ENCODE data around the gene MUC5AC.

MUC5AC gene

DNA sequence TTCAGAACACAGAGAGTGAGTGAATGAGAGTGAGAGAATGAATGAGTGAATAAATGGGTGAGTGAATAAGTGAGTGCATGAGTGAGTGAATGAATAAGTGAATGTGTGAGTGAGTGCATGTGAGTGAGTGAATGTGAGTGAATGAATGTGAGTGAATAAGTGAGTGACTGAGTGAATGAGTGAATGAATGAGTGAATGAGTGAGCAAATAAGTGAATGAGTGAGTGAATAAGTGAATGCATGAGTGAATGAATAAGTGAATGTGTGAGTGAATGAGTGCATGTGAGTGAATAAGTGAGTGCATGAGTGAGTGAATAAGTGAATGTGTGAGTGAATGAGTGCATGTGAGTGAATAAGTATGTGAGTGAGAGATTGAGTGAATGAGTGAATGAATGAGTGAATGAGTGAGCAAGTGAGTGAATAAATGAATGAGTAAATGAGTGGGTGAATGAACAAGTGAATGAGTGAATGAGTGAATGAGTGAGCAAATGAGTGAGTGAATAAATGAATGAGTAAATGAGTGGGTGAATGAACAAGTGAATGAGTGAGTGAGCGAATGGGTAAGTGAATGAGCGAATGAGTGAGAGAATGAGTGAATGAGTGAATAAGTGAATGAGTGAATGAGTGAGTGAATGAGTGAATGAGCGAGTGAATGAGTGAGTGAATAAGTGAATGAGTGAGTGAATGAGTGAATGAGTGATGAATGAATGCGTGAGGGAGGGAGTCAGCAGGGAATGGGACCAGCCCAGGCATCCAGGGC is 43.8 kb downstream of the MUC5AC start:
- Histone ChIP-seq H3K4me1 (ENCODE audit: control insufficient read depth in 1 of 2, insufficient read depth in 1 of 2, low read depth in 1 of 2, low read length in 1 of 2) (no peaks in the 10 kb centered on the region), H3K9me3 (no peaks in the 10 kb centered on the region), H3K27ac (no peak overlapping the region), H3K4me3 (ENCODE audit: low read depth in 1 of 2, low read length in 1 of 2) (no peak overlapping the region), H3K27me3 (peaks cover 10% of the 10 kb centered on the region), H3K36me3 (no peaks in the 10 kb centered on the region)
- TF ChIP-seq, protein P1, sequence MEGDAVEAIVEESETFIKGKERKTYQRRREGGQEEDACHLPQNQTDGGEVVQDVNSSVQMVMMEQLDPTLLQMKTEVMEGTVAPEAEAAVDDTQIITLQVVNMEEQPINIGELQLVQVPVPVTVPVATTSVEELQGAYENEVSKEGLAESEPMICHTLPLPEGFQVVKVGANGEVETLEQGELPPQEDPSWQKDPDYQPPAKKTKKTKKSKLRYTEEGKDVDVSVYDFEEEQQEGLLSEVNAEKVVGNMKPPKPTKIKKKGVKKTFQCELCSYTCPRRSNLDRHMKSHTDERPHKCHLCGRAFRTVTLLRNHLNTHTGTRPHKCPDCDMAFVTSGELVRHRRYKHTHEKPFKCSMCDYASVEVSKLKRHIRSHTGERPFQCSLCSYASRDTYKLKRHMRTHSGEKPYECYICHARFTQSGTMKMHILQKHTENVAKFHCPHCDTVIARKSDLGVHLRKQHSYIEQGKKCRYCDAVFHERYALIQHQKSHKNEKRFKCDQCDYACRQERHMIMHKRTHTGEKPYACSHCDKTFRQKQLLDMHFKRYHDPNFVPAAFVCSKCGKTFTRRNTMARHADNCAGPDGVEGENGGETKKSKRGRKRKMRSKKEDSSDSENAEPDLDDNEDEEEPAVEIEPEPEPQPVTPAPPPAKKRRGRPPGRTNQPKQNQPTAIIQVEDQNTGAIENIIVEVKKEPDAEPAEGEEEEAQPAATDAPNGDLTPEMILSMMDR (IDR thresholded peaks at IDR 0.05): no peak

DNA sequence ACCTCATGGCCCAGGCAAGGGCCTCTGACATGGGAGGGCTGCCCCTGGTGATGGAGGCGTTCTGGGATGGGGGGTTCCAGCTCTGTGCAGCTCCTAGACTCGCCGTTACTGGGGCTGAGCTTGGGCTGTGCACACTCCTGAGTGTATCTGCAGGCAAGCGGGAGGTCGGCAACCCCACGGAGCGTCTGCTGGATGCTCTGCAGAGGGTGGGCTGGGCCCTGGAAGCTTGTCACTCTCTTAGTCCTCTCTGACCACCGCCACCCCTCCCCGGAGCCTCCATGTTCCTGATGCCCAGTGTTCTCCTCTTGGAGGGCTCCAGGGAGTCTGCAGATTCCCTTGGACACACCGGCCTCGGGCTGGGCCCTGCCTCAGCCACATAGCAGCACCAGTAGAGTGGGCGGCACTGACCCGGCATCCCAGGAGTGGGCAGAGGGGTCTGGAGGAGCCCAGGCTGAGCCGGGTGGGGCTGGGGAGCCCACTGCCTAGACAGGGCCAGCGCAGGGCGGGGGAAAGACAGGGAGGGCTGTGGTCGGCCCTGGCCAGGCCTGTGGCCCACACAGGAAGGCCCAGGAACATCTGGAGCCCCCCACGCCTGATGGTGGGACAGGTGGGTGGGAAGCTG is 44.5 kb downstream of the MUC5AC start:
- H3K4me1 ChIP-seq (ENCODE audit: control insufficient read depth in 1 of 2, insufficient read depth in 1 of 2, low read depth in 1 of 2, low read length in 1 of 2): no peaks in the 10 kb centered on the region
- no peak overlapping the region for H3K27ac ChIP-seq
- H3K4me3 ChIP-seq (ENCODE audit: low read depth in 1 of 2, low read length in 1 of 2): no peak overlapping the region
- TF ChIP-seq, protein P1 (IDR thresholded peaks at IDR 0.05): no peak
- no peaks in the 10 kb centered on the region for H3K9me3 ChIP-seq
- no peaks in the 10 kb centered on the region for H3K36me3 ChIP-seq
- peaks cover 10% of the 10 kb centered on the region for H3K27me3 ChIP-seq

DNA sequence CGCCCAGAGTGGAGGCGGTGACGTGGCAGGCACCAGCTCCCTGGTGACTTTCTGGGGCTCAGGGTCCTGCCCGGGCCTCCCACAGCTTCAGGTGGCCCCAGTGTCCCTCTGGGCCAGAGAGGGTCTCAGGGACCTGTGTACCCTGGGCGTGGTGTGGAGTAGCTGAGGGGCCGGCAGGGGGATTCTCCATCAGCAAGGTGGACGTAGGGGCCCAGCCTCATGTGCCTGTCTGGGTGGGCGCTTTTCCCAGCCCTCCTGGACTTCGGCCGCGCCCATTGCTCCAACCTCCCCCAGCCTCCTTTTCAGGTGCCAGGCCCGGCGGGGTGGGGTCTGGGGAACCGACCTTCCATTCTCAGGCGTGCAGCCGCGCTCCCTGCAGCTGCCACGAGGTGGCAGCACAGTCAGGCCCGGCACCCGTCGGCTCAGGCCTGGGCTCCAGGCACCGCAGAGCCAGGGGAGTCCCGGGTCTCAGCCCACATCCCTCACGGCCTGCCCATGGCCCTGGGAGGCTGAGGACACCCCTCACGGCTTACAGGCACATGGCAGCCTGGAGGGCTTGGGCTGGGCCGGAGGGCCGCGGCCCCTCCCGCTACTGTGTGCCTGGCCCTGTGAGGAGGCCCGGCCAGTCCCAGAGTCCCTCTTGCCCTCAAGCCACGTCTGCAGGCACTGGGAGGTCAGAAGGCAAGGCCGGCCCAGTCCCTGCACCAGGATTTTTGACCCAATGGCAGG is 45.2 kb downstream of the MUC5AC start:
- Histone ChIP-seq H3K4me1 (ENCODE audit: control insufficient read depth in 1 of 2, insufficient read depth in 1 of 2, low read depth in 1 of 2, low read length in 1 of 2) (no peaks in the 10 kb centered on the region), H3K36me3 (no peaks in the 10 kb centered on the region), H3K9me3 (no peaks in the 10 kb centered on the region), H3K4me3 (ENCODE audit: low read depth in 1 of 2, low read length in 1 of 2) (no peak overlapping the region), H3K27me3 (peaks cover 10% of the 10 kb centered on the region), H3K27ac (no peak overlapping the region)
- TF ChIP-seq, protein P1 (IDR thresholded peaks at IDR 0.05): peak; percentile 78

DNA sequence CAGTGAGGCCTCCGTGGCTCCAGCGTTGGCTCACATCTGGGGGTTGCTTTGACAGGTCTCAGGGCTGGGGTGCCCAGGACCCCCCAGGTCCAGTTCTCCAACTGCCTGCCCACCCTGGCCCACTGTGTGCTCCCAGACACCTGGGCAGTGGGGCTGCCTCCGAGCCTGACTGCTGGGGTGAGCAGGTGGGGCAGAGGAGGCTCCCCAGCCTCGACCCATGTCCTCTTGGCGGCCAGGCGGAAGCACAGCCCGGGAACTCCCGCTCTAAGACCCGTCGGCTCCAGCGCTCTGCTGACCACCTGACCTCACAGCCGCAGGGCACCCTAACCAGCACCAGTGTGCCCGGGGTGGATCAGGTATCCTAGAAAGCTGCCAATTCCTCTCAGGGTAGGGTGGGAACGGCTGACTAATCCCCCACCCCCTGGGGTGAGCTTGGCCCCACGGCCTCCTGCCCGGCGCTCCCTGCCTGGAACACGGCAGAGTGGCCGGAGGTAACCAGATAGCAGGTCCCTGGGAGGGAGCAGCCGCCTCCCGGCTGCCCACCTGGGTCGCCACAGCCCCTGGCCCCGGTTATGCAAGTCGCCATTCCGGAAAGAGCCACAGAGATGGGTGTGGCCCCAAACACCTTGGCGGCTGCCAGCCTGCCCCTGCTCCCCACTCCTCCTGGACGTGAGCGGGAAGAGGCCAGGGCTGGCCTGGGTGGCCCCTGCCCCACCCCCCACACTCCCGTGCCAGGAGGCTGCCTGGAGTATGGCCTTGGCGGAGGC is 45.9 kb downstream of the MUC5AC start:
- H3K27ac ChIP-seq: no peak overlapping the region
- H3K4me3 ChIP-seq (ENCODE audit: low read depth in 1 of 2, low read length in 1 of 2): no peak overlapping the region
- TF ChIP-seq, protein P1 (IDR thresholded peaks at IDR 0.05): no peak
- H3K36me3 ChIP-seq: no peaks in the 10 kb centered on the region
- no peaks in the 10 kb centered on the region for H3K9me3 ChIP-seq
- H3K4me1 ChIP-seq (ENCODE audit: control insufficient read depth in 1 of 2, insufficient read depth in 1 of 2, low read depth in 1 of 2, low read length in 1 of 2): no peaks in the 10 kb centered on the region
- H3K27me3 ChIP-seq: peaks cover 10% of the 10 kb centered on the region

DNA sequence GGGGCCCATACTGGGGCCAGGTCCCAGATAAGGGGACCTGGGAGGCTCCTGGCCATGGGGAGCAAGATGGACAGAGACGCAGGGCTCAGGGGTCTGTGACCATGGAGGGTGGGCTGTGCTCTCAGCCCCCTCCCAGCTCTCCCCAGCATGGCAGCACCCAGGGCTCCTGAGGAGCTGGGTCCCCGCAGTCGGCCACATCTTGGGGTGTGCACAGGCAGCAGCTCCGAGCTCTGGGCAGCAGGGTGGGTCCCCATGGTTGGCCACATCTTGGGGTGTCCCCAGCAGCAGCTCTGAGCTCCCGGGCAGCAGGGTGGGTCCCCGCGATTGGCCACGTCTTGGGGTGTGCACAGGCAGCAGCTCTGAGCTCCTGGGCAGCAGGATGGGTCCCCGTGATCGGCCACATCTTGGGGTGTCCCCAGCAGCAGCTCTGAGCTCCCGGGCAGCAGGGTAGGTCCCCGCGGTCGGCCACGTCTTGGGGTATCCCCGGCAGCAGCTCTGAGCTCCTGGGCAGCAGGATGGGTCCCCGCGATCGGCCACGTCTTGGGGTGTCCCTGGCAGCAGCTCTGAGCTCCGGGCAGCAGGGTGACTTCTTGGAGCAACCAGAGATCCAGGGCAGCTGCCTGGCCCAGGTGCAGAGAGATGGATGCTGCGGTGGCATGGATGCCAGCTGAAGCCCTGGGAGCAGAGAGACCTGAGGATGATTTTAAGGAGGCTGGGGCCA is 46.8 kb downstream of the MUC5AC start:
- TF ChIP-seq, protein P1 (IDR thresholded peaks at IDR 0.05): no peak
- no peaks in the 10 kb centered on the region for H3K4me1 ChIP-seq (ENCODE audit: control insufficient read depth in 1 of 2, insufficient read depth in 1 of 2, low read depth in 1 of 2, low read length in 1 of 2)
- peaks cover 10% of the 10 kb centered on the region for H3K27me3 ChIP-seq
- H3K9me3 ChIP-seq: no peaks in the 10 kb centered on the region
- H3K36me3 ChIP-seq: no peaks in the 10 kb centered on the region
- H3K27ac ChIP-seq: no peak overlapping the region
- no peak overlapping the region for H3K4me3 ChIP-seq (ENCODE audit: low read depth in 1 of 2, low read length in 1 of 2)
